NCI-H1436 (cell line): ENCODE results near the gene ERMARD.
"Not testable (repeated sequence)": the region's sequence is repeated elsewhere in the genome, so short reads cannot be mapped to it uniquely, and the experiment has no call there.

Experiments used
- DNase-seq: peaks from one replicate; lab custom pipeline; 2025; lab: John Stamatoyannopoulos, UW

Gene ERMARD

GRCh38 chr6:169738204-169738975, 13.0 kb upstream of the ERMARD start:
- peak; percentile 22 for DNase-seq

DNA sequence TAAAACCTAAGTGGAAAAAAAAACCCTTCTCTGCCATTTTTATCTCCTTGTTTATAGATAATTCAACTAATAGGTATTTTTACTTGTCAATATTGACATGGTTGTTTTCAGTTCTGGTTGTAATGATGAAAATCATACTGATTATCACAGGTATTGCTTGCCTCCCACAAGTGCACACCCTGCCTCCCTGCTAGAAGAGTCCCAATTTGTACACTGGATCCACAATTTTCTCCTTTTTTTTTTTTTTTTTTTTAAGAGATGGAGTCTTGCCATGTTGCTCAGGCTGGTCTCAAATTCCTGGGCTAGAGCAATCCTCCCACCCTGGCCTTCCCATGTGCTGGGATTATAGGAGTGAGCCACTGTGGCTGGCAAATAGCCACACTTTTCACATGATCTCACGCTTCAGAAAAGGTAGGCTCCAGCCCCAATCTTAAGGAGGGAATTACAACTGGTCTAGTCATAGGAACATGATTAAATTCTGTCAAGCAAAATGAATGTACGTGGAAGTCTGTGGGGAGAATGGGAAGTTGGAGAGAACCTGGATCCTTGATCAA, 12.4 kb upstream of the ERMARD start:
- no peak for DNase-seq

DNA sequence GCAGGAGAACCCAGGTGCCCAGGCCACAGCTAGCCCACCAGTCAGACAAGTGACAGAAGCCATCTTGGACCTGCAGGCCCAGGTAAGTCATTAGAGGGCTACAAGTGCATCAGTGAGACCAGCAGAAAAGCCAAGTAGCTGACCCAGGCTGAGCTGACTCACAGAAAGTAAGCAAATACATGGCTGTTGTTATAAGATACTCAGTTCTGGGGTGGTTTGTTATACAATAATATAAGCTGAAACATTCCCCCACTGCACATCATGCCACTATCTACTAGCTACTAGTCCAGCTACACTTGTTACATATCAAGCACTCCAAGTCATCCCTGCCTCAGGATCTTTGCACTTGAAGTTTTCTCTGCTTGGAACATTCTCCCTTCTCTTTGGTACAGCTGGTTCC, 10.1 kb upstream of the ERMARD start:
- DNase-seq, result no peak

GRCh38 chr6:169745405-169745804, 6.0 kb upstream of the ERMARD start:
- DNase-seq, result no peak

GRCh38 chr6:169746556-169746955, 4.9 kb upstream of the ERMARD start:
- DNase-seq, result no peak

DNA sequence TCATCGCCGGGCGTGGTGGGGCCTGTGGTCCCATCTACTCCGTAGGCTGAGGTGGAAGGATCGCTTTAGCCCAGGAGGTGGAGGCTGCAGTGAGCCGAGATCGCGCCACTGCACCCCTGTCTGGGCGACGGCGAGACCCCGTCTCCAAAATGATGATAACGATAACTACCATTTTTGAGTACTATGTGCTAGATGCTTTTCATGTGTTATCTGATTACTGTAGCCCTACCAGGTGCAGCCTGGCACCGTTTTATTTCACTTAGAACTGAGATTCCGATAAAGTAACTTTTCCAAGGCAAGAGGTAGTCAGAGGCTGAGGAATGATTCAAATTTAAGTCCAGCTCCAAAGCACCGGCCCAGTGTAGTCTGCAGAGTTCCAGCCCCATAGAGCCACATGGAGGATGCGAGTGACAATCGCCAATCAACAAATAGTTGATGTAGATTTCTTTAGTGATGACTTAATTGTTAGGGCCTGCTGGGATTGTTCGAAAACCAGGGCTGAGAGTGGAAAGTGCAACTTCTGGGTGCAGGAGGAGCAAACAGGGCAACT, 727 bp downstream of the ERMARD start:
- no peak for DNase-seq

DNA sequence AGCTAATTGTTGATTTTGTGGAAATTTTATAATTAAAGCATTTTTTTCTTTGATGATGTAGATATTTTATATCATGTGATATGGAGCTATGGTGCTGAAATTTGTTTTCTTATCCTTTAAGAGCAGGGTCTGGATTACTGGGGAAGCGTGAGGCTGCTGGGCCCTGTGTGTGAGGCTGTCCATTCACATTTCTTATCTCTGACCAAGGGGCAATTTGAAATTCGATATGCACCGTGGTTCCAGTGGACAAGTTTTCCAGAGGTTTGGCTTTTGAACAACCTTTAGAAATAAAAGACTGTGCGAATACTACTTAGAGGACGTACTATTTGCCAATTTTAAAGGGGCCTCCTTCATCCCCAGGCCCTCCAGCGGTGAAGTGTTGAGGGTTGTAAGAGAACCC, 3.7 kb downstream of the ERMARD start:
- DNase-seq, result no peak

DNA sequence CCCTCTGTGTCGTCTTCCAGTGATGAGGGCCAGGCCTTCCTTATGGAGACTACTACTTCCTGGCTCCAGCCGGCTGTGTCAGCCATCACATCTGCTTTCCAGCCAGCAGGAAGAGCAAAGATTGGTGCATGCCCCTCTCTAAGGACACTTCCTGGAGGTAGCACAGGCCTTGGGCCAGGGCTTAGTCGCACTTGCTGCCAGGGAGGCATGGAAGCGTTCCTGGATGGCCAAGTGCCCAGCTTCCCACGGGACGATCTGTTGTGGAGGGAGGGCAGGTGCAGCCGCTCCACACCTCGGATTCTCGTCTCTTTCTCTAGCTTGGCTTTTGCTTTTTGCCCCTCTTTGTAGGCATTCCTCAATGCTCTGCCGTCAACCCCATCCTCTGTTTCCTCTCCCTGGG, 11.9 kb downstream of the ERMARD start:
- no peak for DNase-seq

DNA sequence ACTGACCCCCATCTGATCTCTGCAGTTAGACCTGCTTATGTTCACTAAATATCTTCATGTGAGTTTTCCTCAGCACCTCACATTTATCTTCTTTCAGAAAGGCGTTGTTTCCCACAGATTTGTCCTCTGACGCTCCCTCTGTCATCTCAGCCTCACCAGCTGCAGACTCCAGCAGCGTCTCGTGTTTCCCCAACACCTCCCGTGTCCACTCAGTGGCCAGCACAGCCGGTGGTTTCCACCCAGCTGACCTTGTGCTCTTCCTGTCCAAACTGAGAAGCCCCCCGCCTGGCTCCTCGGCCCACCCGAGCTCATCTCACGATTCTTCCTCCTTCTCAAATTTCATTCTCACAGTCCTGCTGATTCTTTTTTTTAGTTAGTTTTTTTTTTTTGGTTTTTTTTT, 12.5 kb downstream of the ERMARD start:
- no peak for DNase-seq

- DNase-seq, result not testable (repeated sequence)
These were observed 14.4 kb downstream of the ERMARD start for GRCh38 chr6:169765789-169766188.

DNA sequence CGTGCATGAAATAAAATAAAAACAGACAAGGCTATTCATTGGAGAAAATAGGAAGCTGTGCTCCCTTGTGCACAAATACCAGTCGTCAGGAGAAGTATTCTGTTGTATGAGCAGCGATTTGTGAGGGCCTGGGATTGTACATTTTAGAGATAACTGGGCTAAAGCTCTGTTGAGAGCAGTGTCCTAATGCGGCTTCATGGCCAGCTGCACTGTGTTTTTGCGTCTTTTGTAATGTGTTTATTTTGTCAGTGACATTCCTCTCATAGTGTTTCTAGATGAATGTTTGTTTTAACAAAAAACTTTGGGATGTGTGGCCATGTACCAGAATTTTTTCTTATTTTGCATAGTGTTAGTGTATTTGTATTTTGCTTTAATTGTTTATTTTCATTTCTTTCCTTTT, 14.8 kb downstream of the ERMARD start:
- DNase-seq, result no peak

GRCh38 chr6:169766921-169767736, 15.7 kb downstream of the ERMARD start:
- no peak for DNase-seq

DNA sequence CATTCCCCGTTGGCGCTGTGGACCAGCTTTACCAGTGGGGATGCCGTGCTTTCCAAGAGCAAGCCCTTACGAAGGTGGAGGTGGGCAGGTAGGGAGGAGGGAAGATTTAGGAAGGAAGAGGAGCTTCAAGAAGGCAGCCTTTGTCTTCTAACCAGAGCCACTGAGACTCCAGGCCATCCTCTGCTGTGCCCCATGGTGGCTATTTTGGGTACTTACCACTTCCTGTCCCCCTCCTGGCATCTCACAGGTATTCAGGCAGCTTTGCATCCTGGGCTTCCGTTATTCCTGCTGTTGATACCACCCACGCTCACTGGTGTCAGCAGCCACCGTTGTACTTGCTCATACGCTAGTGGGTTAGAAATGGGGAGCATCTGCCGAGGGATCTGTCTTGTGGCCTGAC, 22.9 kb downstream of the ERMARD start:
- DNase-seq, result no peak

DNA sequence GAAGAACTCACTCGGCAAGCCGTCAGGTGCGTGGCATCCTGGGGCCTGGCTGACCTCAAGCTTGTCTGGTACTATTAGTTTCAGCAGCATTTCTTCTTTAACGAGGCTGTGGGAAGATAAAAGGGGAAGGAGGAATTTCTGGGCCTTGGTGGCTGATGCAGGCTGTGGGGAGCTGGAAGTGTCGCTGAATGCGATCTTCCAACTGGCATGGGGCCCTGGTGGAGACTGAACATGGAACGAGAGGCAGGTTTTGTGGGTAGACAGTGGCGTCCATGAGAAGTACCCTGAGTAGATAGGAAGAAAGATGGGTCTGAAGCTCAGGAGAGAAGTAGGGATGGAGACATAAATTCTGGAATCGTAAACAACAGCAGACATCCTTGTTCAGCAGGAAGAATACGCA, 23.9 kb downstream of the ERMARD start:
- DNase-seq, result no peak

GRCh38 chr6:169776379-169776778, 25.0 kb downstream of the ERMARD start:
- no peak for DNase-seq

DNA sequence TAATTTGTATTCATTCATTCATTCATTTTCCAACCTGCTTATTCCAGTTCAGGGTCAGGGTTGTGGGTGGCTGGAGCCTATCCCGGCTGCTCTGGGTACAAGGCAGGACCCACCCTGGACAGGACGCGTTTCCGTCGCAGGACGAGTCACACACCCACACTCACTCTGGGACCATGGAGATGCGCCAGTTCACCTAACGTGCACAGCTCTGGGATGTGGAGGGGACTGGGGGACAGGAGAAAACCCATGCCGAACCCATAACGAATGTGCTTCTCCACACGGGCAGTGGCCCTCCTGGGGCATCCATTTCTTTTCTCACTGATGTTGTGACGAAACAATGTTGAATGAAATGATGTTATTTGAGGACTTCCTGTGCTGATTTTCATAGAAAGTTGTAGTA, 26.5 kb downstream of the ERMARD start:
- no peak for DNase-seq

- no peak for DNase-seq
These were observed 27.2 kb downstream of the ERMARD start for GRCh38 chr6:169778646-169779045.

DNA sequence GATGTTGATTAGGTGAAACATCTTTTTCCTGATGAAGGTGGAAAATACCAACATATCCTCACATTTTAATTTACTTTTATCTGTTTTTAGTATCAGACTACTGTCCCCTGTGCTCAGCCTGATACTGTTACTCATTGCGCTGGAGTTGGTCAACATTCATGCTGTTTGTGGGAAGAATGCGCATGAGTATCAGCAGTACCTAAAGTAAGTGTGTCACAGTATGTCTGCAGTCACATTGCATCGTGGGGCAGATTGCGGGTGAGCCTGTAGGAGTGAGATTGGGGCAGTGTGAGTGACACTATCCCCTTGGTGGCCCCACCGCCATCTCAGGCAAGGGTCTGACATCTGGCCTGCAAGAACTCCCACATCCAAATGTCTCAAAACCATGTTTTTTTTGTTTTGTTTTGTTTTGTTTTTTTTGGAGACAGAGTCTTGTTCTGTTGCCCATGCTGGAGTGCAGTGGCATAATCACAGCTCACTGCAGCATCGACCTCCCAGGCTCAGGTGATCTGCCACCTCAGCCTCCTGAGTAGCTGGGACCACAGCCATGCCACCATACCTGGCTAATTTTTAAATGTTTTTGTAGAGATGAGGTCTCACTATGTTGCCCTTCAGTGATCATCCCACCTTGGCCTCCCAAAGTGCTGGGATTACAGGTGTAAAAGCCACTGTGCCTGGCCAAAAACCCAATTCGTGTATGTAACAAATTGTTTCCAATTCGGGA, 27.8 kb downstream of the ERMARD start:
- DNase-seq, result no peak

- DNase-seq, result no peak
These were observed 28.5 kb downstream of the ERMARD start for GRCh38 chr6:169779896-169780295.

DNA sequence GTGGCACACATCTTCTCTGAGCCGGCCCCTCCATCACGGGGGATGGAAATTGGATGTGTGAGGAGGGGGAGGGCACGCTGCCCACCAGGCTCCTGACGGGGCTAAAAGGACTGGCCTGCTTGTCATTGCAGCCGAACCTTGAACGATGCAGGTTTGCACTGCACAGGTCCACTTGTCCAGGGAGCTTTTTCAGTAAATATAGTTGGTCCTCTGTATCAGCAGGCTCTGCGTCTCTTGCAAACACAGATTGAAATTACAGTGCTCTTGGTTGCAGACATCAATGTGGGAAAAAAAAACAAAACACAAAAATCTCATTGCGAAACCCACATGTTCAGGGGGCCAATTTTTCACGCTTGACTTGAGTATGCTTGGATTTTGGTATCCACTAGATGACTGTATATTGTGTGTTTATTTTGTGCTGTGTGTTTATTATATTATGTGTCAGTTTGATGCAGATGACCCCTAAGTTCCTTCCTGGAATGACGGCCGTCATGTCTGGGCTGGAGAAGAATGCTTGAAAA, 29.2 kb downstream of the ERMARD start:
- no peak for DNase-seq

GRCh38 chr6:169782966-169783365, 31.5 kb downstream of the ERMARD start:
- no peak for DNase-seq

DNA sequence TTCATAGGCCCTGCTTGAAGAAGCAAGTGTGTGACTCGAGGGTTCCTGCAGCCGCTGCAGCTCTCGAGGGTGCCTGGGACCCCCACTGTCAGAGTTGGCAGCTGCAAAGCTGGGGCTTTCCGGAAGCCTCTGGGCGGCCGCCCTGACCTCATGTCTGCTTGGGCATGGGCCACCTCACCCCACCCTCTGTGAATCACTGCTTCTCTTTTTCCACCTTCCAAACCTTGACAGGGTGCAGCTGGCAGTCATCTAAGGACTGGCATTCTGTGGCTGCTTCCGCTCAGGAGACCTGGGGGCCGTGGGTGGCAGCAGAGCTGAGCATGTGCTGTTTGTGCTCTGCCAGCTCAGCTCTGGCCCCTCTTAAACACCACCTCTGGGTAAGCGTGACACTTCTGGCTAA, 32.0 kb downstream of the ERMARD start:
- DNase-seq, result no peak
